SK-N-MC (cell line): ENCODE data around the gene TMEM107.

ENCODE experiments used
- EZH2 ChIP-seq: fragments of 200-600 bp; sonication (generic); IDR thresholded peaks from one replicate; pipeline ENCODE4 v1.6.1; 2017; ENCODE audit warnings: antibody characterized with exemption
- FOXP2 ChIP-seq: optimal IDR thresholded peaks from 2 replicates; pipeline ENCODE3; 2011; ENCODE audit warnings: mild to moderate bottlenecking, moderate library complexity; ENCODE audit not compliant: insufficient read depth; ENCODE audit errors: extremely low read length, control extremely low read depth
- POLR2AphosphoS5 ChIP-seq: IDR thresholded peaks from 2 replicates; pipeline ENCODE4 v1.6.1; 2012; ENCODE audit warnings: mild to moderate bottlenecking, low read depth, low read length, borderline replicate concordance

- no peak for TF ChIP-seq EZH2
- TF ChIP-seq FOXP2, result no peak
- TF ChIP-seq POLR2AphosphoS5, result no peak
Measured at GRCh38 chr17:8142158-8142886, 33.9 kb downstream of the TMEM107 start.
